ENCODE data around the gene PROM1.
A peak's percentile ranks its signal among the peaks of the same experiment; 100 is the strongest.

PROM1 gene

DNA sequence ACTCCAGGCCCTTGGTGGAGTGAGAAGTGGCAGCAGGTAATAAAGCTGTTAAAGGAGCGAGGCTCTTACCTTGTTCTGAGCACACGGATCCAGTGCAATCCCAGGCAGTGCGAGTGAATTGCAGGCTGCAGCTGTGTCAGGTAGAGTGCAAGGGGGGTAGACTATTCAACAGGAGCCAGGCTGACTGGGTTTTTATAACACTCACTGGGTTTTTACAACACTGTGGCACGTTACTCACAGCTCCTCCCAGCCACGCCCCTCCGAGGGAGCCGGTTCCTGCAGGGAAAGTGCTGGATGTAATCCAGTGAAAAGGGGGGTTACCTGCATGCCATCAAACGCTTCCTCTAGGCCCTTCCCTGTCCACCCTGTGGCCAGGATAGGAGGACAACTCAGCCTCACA is 145.6 kb downstream of the PROM1 start:
- TF ChIP-seq, protein P1, sequence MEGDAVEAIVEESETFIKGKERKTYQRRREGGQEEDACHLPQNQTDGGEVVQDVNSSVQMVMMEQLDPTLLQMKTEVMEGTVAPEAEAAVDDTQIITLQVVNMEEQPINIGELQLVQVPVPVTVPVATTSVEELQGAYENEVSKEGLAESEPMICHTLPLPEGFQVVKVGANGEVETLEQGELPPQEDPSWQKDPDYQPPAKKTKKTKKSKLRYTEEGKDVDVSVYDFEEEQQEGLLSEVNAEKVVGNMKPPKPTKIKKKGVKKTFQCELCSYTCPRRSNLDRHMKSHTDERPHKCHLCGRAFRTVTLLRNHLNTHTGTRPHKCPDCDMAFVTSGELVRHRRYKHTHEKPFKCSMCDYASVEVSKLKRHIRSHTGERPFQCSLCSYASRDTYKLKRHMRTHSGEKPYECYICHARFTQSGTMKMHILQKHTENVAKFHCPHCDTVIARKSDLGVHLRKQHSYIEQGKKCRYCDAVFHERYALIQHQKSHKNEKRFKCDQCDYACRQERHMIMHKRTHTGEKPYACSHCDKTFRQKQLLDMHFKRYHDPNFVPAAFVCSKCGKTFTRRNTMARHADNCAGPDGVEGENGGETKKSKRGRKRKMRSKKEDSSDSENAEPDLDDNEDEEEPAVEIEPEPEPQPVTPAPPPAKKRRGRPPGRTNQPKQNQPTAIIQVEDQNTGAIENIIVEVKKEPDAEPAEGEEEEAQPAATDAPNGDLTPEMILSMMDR (IDR thresholded peaks at IDR 0.05): no peak
- H3K4me3 ChIP-seq: no peak overlapping the region
- H3K27ac ChIP-seq: no peak overlapping the region
- no peak for DNase-seq (ENCODE audit: low spot score)

DNA sequence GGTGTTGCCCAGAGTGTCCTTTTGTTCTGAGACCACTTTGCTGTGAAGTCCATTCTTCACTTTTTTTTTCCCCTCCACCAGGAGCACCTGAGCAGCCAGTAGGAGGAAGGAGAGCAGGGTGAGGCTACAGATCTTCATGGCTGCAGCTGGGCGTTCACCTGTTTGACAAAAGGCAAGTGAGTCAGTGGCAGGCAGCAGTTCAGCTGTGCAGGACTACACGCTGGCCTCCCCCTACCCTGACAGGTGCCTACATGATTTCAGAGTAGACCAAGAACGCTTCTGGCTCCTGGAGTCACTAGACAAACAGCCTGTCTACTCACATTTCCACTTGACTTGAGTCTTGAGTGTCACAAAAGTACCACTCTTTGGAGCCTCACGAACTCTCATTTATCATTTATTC is 147.3 kb downstream of the PROM1 start:
- H3K4me3 ChIP-seq: no peak overlapping the region
- DNase-seq (ENCODE audit: low spot score): no peak

DNA sequence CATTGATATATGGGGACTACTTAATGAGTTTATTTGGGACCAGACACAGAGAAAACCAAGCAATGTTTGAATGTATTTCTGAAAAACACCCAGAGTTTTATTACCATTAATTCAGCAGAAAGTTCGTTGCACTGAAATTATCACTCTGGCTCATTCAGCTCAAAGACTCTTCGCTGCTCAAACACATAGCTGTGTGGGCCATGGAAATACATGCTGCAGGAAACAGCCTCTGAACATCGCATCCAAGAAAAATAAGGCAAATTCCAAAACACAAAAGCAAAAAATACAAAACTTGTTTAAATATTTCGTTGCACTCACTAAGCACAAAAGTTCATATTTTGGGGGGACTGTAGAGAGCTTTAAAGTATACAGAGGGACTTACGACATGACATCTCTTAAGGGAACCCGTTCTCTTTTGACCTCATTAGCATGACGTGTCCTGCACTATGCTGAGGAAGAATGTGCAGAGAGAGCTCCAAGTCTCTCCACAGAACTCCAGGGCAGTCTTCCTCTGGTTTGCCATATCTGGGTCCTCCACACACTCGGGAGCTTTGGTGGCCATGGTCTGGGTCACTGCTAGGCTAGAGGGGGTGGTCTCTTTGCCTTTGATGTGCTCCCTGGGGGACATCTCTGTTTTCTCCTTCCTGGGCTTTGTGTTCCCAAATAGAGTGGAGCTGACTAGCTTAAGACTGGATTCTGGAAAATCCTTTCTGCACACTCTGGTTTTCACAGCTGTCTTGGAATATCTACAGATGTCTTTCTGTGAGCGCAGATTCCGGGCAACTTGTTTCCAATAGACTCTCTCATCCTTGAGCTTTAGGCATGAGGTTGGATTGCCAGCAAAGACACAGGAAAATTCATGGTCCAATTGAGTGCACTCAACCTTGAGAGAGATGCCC is 148.1 kb downstream of the PROM1 start:
- TF ChIP-seq, protein P1 (IDR thresholded peaks at IDR 0.05): no peak
- DNase-seq (ENCODE audit: low spot score): no peak

More for the DNA sequence above, 147.3 kb downstream of the PROM1 start:
- no peak overlapping the region for H3K27ac ChIP-seq
- TF ChIP-seq, protein P1 (IDR thresholded peaks at IDR 0.05): no peak

DNA sequence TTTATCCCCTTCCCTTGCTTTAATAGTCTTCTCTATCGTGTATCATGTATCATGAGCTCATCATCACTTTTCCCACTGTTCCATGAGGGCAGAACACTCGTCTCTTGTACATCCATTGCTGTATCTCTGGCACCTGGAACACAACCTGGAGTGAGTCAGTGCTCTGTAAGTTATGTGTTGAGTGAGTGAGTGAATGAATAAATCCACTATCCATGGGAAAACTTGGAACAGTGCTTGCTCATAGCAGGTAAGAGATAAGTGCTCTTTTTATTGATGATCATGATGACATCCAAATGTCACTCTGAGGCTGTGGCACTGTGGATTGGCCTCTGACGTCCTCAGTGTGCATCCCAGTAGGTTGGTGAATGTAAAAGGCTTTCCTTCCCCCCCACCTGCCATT is 149.6 kb downstream of the PROM1 start:
- Histone ChIP-seq H3K27ac (no peak overlapping the region), H3K4me3 (no peak overlapping the region)
- no peak for DNase-seq (ENCODE audit: low spot score)
- TF ChIP-seq, protein P1 (IDR thresholded peaks at IDR 0.05): no peak

More for the DNA sequence above, 148.1 kb downstream of the PROM1 start:
- no peak overlapping the region for H3K27ac ChIP-seq
- peak overlapping the region; percentile 4 for H3K4me3 ChIP-seq

DNA sequence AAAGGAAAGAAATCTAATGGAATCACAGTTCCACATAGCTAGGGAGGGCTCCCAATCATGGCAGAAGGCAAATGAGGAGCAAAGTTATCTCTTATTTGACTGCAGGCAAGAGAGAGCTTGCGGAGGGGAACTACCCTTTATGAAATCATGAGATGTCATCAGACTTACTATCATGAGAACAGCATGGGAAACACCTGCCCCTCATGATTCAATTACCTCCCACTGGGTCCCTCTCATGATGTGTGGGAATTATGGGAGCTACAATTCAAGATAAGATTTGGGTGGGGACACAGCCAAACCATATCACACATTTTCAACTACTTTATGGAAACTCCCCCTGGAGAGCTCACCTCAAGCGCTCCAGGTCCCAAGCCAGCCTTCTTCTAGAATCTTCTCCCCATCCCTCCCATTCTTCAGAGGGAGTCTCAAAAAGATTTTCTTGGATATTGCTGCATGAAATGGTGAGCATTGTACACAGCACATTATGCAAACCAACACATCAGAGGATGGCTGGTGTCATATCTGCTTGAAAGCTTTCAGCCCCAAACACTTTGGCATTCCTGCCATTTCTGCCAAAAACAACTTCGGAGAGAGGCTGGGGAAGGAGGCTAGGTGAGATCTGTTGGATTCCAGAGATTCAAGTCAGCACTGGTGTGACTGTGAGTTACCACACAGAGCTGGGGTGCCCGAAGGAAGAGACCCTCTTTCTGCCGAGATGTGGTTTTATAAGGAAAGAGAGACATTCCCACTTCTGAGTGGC is 152.2 kb downstream of the PROM1 start:
- H3K27ac ChIP-seq: no peak overlapping the region
- no peak overlapping the region for H3K4me3 ChIP-seq
- TF ChIP-seq, protein P1 (IDR thresholded peaks at IDR 0.05): no peak
- DNase-seq (ENCODE audit: low spot score): no peak

DNA sequence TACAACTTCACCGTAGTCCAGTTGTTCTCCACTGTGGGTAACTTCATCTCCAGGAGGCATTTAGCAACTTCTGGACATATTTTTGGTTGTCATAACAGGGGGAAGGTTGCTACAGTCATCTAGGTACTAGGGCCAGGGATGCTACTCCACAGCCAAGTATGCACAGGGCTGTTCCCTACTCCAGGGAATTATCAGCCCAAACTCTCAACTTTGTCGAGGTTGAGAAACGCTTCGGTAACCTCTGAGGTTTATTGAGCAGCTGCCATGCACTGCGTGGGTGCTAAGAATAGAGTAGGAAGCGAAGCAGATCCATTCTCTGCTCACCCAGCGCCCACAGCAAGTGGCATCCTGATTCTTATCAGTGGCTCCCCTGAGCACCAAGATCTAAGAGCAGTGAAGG is 153.5 kb downstream of the PROM1 start:
- H3K27ac ChIP-seq: no peak overlapping the region
- no peak for DNase-seq (ENCODE audit: low spot score)
- no peak overlapping the region for H3K4me3 ChIP-seq
- TF ChIP-seq, protein P1 (IDR thresholded peaks at IDR 0.05): no peak

Data from coronary artery (tissue), 2 donors.